ENCODE measurements around the gene MTERF4. TPM values are rescaled to one million over a fixed set of nuclear protein-coding genes. Genes with fewer than 3 reads are reported as not detected.

The MTERF4 gene
- total RNA-seq, 1 experiment from 2014 or later, result 13.6 TPM

DNA sequence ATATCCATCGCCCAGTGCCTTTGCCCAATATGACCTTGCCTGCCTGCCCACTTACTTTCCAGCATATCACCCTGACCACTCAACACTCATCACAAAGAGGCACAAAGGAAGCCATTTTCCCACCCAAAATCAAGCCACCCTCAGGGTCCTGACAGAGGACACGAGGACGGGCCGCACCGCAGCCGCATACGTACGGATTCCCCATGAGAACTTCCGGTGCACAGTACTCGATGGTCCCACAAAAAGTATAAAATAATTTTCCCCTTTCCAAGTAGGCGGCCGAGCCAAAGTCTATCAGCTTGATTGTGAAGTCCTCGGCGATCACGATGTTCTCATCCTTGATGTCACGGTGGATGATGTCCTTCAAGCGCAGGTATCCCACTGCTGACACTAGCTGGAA lies 10.0 kb upstream of the MTERF4 start:
- H3K27ac ChIP-seq (ENCODE audit: low read length), result no peak overlapping the region
- H3K9me2 ChIP-seq (replicated peaks; ENCODE audit: low read length), result no peaks in the 10 kb centered on the region
- H3K9ac ChIP-seq (ENCODE audit: low read length), result no peak overlapping the region
- CTCF ChIA-PET, result no interaction called here
- ATAC-seq, result no peak
- H3K9me3 ChIP-seq (ENCODE audit: low read length), result no peaks in the 10 kb centered on the region
- no TSS peak for BruUV-seq (replicated peaks)
- no peaks in the 10 kb centered on the region for H4K20me1 ChIP-seq (ENCODE audit: low read length)
- H3K4me3 ChIP-seq (ENCODE audit: low read length), result no peak overlapping the region
- H3K4me2 ChIP-seq (ENCODE audit: low read length), result no peak overlapping the region
- POLR2A ChIA-PET (ENCODE audit: unreplicated experiment), result no interaction called here
- DNase-seq, result no peak
- no peaks in the 10 kb centered on the region for H3F3A ChIP-seq (ENCODE audit: low read length, unreplicated experiment)
- no peaks in the 10 kb centered on the region for H3K27me3 ChIP-seq (ENCODE audit: low read length)
- H3K36me3 ChIP-seq (ENCODE audit: low read depth, low read length), result no peaks in the 10 kb centered on the region
- H3K79me2 ChIP-seq (ENCODE audit: low read length), result no peaks in the 10 kb centered on the region
- H3K4me1 ChIP-seq (ENCODE audit: insufficient read depth, low read length), result no peaks in the 10 kb centered on the region
- no peak overlapping the region for H2AFZ ChIP-seq (ENCODE audit: low read length)
- TF ChIP-seq EZH2phosphoT487 (IDR thresholded peaks at IDR 0.05; ENCODE audit: borderline replicate concordance, low read length) (no peak), CTCF (conservative IDR thresholded peaks at IDR 0.05; ENCODE audit: low read depth, low read length) (no peak), EZH2 (IDR thresholded peaks at IDR 0.05; ENCODE audit: low read length, unreplicated experiment) (no peak)
- intact Hi-C loops (cut with micrococcal nuclease), result no loop called here

DNA sequence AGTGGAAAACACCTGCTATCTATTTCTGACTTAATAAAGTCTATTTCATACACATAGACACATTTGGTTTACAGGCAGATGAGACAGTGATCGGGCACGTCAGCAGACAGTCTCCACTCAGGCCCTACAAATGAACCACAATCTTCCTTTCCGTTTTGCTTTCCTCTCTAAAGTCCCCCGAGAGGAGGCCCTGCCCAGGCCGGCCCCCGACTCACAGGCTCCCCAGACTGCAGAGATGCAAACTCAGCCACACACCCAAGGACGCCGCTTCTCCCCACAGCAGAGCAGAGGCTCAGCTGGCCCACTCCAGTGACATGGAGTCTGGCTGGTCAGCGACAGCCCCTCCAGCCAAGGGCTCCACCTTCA lies 9.3 kb upstream of the MTERF4 start:
- BruUV-seq (replicated peaks), result no TSS peak
- no peak overlapping the region for H3K27ac ChIP-seq (ENCODE audit: low read length)
- H3K4me3 ChIP-seq (ENCODE audit: low read length), result no peak overlapping the region
- intact Hi-C loops (cut with micrococcal nuclease), result no loop called here
- ATAC-seq (no peak), DNase-seq (no peak)
- no peaks in the 10 kb centered on the region for H3K27me3 ChIP-seq (ENCODE audit: low read length)
- H3K4me2 ChIP-seq (ENCODE audit: low read length), result no peak overlapping the region
- H2AFZ ChIP-seq (ENCODE audit: low read length), result no peak overlapping the region
- no peaks in the 10 kb centered on the region for H4K20me1 ChIP-seq (ENCODE audit: low read length)
- CTCF ChIA-PET, result no interaction called here
- H3K79me2 ChIP-seq (ENCODE audit: low read length), result no peaks in the 10 kb centered on the region
- no peaks in the 10 kb centered on the region for H3K9me3 ChIP-seq (ENCODE audit: low read length)
- no peak overlapping the region for H3K9ac ChIP-seq (ENCODE audit: low read length)
- H3K9me2 ChIP-seq (replicated peaks; ENCODE audit: low read length), result no peaks in the 10 kb centered on the region
- H3K36me3 ChIP-seq (ENCODE audit: low read depth, low read length), result no peaks in the 10 kb centered on the region
- H3F3A ChIP-seq (ENCODE audit: low read length, unreplicated experiment), result no peaks in the 10 kb centered on the region
- no peak for TF ChIP-seq EZH2phosphoT487 (IDR thresholded peaks at IDR 0.05; ENCODE audit: borderline replicate concordance, low read length)
- no peak for TF ChIP-seq CTCF (conservative IDR thresholded peaks at IDR 0.05; ENCODE audit: low read depth, low read length)
- no peak for TF ChIP-seq EZH2 (IDR thresholded peaks at IDR 0.05; ENCODE audit: low read length, unreplicated experiment)
- no peaks in the 10 kb centered on the region for H3K4me1 ChIP-seq (ENCODE audit: insufficient read depth, low read length)
- POLR2A ChIA-PET (ENCODE audit: unreplicated experiment), result no interaction called here

DNA sequence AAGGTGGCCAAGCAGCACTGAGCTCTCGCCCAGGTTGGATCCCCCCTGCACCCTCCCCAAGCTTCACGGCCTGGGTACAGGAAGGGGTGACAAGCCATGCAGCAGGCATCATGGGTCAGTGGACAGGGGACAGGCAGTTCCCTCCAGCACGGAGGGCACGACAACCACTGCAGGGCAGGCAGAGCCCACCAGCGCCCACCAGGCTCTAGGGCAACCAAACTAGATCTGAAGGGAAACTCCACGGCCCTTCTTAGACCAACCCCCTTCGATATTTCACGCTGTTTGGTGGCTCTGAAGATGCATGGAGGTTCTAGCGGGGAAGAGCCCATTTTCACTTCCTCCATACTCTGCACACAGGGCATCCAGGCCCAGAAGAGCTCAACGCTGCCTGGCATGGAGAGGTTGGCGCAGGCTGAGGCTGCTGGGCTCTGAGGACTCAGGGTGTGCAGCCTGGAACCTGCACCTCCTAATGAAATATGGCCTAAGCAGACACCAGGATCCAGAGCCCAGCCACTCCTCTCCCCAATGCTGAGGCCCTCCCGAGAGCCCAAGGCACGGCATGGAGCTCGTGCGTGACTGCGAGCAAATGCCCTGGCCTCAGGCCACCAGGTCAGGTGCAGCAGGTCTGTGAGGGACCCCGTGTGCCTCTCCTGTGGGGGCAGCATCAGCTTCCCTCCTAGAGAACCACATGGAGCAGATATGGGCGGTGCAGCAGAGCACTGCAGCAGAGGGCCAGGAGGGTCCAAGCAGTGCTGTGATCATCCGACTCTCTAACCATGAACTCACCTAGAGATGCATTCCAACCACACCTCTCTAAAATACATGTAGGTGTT lies 8.7 kb upstream of the MTERF4 start:
- no peaks in the 10 kb centered on the region for H3K9me2 ChIP-seq (replicated peaks; ENCODE audit: low read length)
- H3K27me3 ChIP-seq (ENCODE audit: low read length), result no peaks in the 10 kb centered on the region
- H2AFZ ChIP-seq (ENCODE audit: low read length), result no peak overlapping the region
- no peaks in the 10 kb centered on the region for H3K79me2 ChIP-seq (ENCODE audit: low read length)
- no peak for TF ChIP-seq EZH2phosphoT487 (IDR thresholded peaks at IDR 0.05; ENCODE audit: borderline replicate concordance, low read length)
- no peak for TF ChIP-seq CTCF (conservative IDR thresholded peaks at IDR 0.05; ENCODE audit: low read depth, low read length)
- no peak for TF ChIP-seq EZH2 (IDR thresholded peaks at IDR 0.05; ENCODE audit: low read length, unreplicated experiment)
- H3K4me2 ChIP-seq (ENCODE audit: low read length), result no peak overlapping the region
- H3K4me1 ChIP-seq (ENCODE audit: insufficient read depth, low read length), result no peaks in the 10 kb centered on the region
- no TSS peak for BruUV-seq (replicated peaks)
- no peaks in the 10 kb centered on the region for H3K36me3 ChIP-seq (ENCODE audit: low read depth, low read length)
- no peaks in the 10 kb centered on the region for H4K20me1 ChIP-seq (ENCODE audit: low read length)
- H3K4me3 ChIP-seq (ENCODE audit: low read length), result no peak overlapping the region
- H3K9me3 ChIP-seq (ENCODE audit: low read length), result no peaks in the 10 kb centered on the region
- POLR2A ChIA-PET (ENCODE audit: unreplicated experiment), result no interaction called here
- DNase-seq (no peak), ATAC-seq (no peak)
- no peak overlapping the region for H3K9ac ChIP-seq (ENCODE audit: low read length)
- CTCF ChIA-PET, result no interaction called here
- no peaks in the 10 kb centered on the region for H3F3A ChIP-seq (ENCODE audit: low read length, unreplicated experiment)
- intact Hi-C loops (cut with micrococcal nuclease), result no loop called here
- no peak overlapping the region for H3K27ac ChIP-seq (ENCODE audit: low read length)

All from PC-3 (cell line).